Prostate gland (tissue), 2 donors: ENCODE measurements around the gene UBE2E1. TPM values are rescaled to one million over a fixed set of nuclear protein-coding genes. Genes with fewer than 3 reads are reported as not detected.

Source experiments
- DNase-seq: peaks from one replicate; pipeline ENCODE4 v3.0.0-alpha.2; 2019; ENCODE audit warnings: low spot score
- H3K27ac ChIP-seq, 2 donors: fragments of 200-600 bp; sonication (generic); 2 replicates each; pipeline ENCODE4 v1.5.1; 2017 to 2019
- H3K27me3 ChIP-seq: fragments of 200-600 bp; sonication (generic); replicated peaks from 2 replicates; pipeline ENCODE4 v1.5.1; 2019; ENCODE audit not compliant: insufficient read depth
- H3K36me3 ChIP-seq, 2 donors: fragments of 200-600 bp; sonication (generic); 1 replicate in 1 of 2; 2 replicates in 1 of 2; pipeline versions ENCODE4 v1.5.1 to v1.8.1; 2017 to 2019
- H3K4me1 ChIP-seq: fragments of 200-600 bp; sonication (generic); replicated peaks from 2 replicates; pipeline ENCODE4 v1.5.1; 2019
- H3K4me3 ChIP-seq, 2 donors: fragments of 200-600 bp; sonication (generic); 2 replicates each; pipeline ENCODE4 v1.5.1; 2017 to 2019
- H3K9me3 ChIP-seq: fragments of 200-600 bp; sonication (generic); 2 replicates; pipeline ENCODE4 v1.5.1; 2017
- POLR2A ChIP-seq: fragments of 450-650 bp; IDR thresholded peaks from one replicate; pipeline ENCODE4 v1.6.1; 2016; ENCODE audit warnings: antibody characterized with exemption, mild to moderate bottlenecking
- POLR2AphosphoS5 ChIP-seq: sonication (generic); formaldehyde crosslinking; IDR thresholded peaks from one replicate; pipeline ENCODE4 v1.6.1; 2017; ENCODE audit warnings: antibody characterized with exemption
- WGBS: methylation state at CpG from one replicate; pipeline ENCODE4 v1.1.5; 2018; 5-methylcytosine and 5-hydroxymethylcytosine counted together
- intact Hi-C: fragments of 100-400 bp; cut with DNase I; formaldehyde crosslinking; loops from one replicate; pipeline ENCODE4 v1.14.2; 2022
- total RNA-seq, 2 donors: library from RNA; depleted of rRNA; stranded (reverse); fragments of >200 nt; gene quantifications; one replicate each; pipeline ENCODE4 v1.1.0, GENCODE V29; 2016
- TF ChIP-seq, protein P1 (sequence below), 4 experiments: fragments of 200-600 bp in 2 of 4; fragments of 450-650 bp in 2 of 4; sonication (generic) in 2 of 4; IDR thresholded peaks; 1 replicate in 3 of 4; 2 replicates in 1 of 4; pipeline ENCODE4 v1.5.1; 2016 to 2019; ENCODE audit warnings: antibody characterized with exemption in 4 of 4, mild to moderate bottlenecking in 2 of 4, moderate library complexity in 2 of 4

UBE2E1 gene
- total RNA-seq, 2 donors from 2014 or later = 77.8 to 92.1 TPM

- Histone ChIP-seq H3K4me3 (no peak overlapping the region), H3K36me3 (no peaks in the 10 kb centered on the region), H3K27ac (no peak overlapping the region), H3K27me3 (no peaks in the 10 kb centered on the region), H3K4me1 (no peaks in the 10 kb centered on the region), H3K9me3 (no peaks in the 10 kb centered on the region)
- WGBS = 82% methylated on average over 3 of the region's 3 CpGs
- DNase-seq = no peak
- intact Hi-C loops = no loop called here
- no peak for TF ChIP-seq POLR2AphosphoS5
- TF ChIP-seq, protein P1, sequence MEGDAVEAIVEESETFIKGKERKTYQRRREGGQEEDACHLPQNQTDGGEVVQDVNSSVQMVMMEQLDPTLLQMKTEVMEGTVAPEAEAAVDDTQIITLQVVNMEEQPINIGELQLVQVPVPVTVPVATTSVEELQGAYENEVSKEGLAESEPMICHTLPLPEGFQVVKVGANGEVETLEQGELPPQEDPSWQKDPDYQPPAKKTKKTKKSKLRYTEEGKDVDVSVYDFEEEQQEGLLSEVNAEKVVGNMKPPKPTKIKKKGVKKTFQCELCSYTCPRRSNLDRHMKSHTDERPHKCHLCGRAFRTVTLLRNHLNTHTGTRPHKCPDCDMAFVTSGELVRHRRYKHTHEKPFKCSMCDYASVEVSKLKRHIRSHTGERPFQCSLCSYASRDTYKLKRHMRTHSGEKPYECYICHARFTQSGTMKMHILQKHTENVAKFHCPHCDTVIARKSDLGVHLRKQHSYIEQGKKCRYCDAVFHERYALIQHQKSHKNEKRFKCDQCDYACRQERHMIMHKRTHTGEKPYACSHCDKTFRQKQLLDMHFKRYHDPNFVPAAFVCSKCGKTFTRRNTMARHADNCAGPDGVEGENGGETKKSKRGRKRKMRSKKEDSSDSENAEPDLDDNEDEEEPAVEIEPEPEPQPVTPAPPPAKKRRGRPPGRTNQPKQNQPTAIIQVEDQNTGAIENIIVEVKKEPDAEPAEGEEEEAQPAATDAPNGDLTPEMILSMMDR (IDR thresholded peaks at IDR 0.05) = no peak
- no peak for TF ChIP-seq POLR2A
These were observed 6.9 kb upstream of the UBE2E1 start for GRCh38 chr3:23798876-23799275.

GRCh38 chr3:23800731-23801130 lies 5.0 kb upstream of the UBE2E1 start:
- Histone ChIP-seq H3K27me3 (no peaks in the 10 kb centered on the region), H3K36me3 (no peaks in the 10 kb centered on the region), H3K27ac (no peak overlapping the region), H3K9me3 (no peaks in the 10 kb centered on the region), H3K4me1 (no peaks in the 10 kb centered on the region), H3K4me3 (no peak overlapping the region)
- WGBS = 81% methylated on average over 3 of the region's 3 CpGs
- intact Hi-C loops = loop anchor here (10.0 kb wide), 1 partner anchor 596 kb away; the partner anchor contains the start of gene UBE2E2
- TF ChIP-seq POLR2A (no peak), POLR2AphosphoS5 (no peak)
- TF ChIP-seq, protein P1 (IDR thresholded peaks at IDR 0.05) = peak in 1 of 4 experiments; percentile 15
- DNase-seq = no peak

- intact Hi-C loops = loop anchor here (10.0 kb wide), 1 partner anchor 600 kb away; the partner anchor contains the start of gene UBE2E2
- peak; percentile 49 for TF ChIP-seq POLR2AphosphoS5
- TF ChIP-seq, protein P1 (IDR thresholded peaks at IDR 0.05) = no peak
- Histone ChIP-seq H3K4me1 (peaks cover 6% of the 10 kb centered on the region), H3K27ac (no peak overlapping the region), H3K4me3 (no peak overlapping the region), H3K27me3 (no peaks in the 10 kb centered on the region), H3K36me3 (no peaks in the 10 kb centered on the region), H3K9me3 (no peaks in the 10 kb centered on the region)
- no peak for DNase-seq
- 69% methylated on average over 8 of the region's 8 CpGs for WGBS
These were observed 1.1 kb upstream of the UBE2E1 start for GRCh38 chr3:23804441-23805209.

GRCh38 chr3:23805210-23805632 lies 534 bp upstream of the UBE2E1 start:
- H3K27me3 ChIP-seq = no peaks in the 10 kb centered on the region
- H3K9me3 ChIP-seq = no peaks in the 10 kb centered on the region
- H3K4me1 ChIP-seq = peaks cover 6% of the 10 kb centered on the region
- 31% methylated on average over 7 of the region's 7 CpGs for WGBS
- TF ChIP-seq POLR2A (no peak), POLR2AphosphoS5 (no peak)
- TF ChIP-seq, protein P1 (IDR thresholded peaks at IDR 0.05) = no peak
- intact Hi-C loops = loop anchor here (10.0 kb wide), 1 partner anchor 600 kb away; the partner anchor contains the start of gene UBE2E2
- H3K27ac ChIP-seq = peak overlapping the region; percentile 93 to 96
- H3K36me3 ChIP-seq = no peaks in the 10 kb centered on the region
- H3K4me3 ChIP-seq = peak overlapping the region; percentile 92 to 99
- DNase-seq = no peak
